Activated gamma-delta T cell treated with Interleukin-2 at 50 U/mL for 16 hours (primary cell): ENCODE measurements around the gene CUBN.
A peak's percentile ranks its signal among the peaks of the same experiment; 100 is the strongest.
"Not testable (repeated sequence)": the region's sequence is repeated elsewhere in the genome, so short reads cannot be mapped to it uniquely, and the experiment has no call there.

ENCODE experiments used
- DNase-seq: peaks from one replicate; pipeline ENCODE4 v3.0.0-alpha.2; 2020

CUBN gene

DNA sequence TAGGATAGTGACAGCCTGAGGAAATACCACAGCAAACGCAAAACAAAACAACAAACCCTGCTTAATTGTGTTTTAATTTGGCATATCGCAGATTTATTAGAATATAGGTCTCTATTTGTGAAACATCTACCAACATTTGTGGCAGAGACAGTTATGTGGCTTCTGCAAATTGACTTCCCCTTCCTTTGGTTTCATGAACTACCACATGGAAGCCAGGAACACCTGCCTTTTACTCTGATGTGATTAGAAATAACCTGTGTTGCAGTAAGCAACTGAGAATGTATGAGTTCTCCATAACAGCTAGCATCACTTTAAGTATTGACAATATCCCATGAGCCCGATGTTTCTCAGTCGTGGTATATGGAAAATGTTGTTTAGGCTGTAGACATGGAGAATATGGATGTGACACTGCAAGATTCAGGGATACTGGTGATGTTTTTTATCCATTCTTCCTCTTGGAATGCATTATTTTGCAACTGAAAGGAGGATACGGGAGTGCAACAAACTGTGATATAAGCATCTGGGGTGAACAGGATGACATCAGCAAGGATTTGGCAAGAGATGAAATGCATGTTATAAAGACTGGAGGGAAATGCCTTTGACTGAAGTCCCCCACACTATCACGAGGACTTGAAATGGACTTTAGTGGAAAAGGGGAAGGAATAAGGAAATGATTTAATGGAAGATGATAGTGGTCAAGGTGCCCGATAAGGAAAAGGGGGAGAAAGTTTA is 95.9 kb downstream of the CUBN start:
- no peak for DNase-seq

DNA sequence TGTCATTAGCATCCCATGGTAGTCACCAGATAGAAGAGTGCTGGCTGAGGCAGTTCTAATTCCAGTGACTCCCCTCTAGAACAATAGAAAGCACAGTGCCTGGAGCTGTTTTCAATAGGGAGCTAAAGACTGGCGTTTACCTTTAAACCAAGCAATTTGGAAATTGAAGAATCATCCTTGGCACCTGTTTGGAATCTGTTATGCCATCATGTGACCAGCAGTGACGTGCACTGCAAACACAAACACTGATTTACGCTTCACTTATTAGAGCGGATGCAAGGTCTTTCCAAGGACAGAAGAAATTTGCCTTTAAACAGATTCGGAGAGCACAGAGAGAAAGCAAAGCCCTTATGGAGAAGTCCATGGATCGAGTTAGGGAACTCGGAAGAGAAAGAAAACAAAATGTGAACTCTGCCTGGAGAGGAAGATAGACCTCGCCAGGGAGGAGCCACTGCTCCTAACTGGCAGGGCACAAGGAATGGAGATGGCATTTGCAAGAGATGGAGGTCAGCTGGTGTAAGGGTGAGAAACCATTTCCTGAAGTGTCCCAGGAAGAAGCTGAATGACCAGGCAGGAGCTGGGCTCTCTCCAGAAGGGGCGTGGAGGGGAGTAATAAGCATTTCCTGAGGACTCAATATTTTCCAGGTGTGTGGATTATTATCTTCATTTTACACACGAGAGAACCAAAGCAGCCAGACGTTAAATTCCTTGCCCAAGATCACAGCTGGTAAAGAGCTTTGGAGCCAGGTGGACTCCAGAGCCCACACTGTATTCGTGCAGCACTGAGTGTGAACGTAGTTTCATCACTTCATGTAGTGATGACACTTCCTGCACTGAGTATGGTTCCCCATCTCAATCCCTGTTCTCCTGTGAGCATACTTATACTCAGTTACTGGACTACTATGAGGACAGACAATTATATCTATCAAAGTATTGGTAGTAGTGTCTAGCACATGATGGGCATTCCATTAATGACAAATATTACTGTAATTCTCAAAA is 97.7 kb downstream of the CUBN start:
- no peak for DNase-seq

DNA sequence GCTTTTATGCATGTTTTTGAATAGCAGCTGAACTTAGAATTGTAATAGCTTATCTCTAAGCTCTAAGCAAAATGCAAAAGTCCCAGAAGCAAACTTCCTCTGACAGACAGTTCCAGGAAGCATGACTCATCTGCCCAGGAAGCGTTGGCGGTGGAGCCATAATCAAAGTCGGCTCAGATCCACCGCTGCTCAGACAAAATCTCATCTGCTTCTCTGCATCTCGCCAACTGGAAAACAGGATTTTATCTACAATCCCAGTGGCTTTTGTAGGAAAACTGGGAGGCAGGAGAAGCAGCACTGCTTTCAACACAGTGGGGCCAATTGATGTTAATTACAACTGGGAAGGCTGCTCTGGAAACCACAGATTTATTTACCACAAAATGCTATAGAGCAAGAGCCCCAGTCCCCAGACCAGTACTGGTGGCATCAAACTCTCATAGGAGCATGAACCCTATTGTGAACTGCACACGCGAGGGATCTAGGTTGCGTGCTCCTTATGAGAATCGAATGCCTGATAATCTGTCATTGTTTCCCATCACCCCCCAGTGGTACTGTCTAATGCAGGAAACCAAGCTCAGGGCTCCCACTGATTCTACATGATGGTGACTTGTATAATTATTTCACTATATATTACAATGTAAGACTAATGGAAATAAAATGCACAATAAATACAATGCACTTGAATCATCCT is 99.9 kb downstream of the CUBN start:
- peak; percentile 69 for DNase-seq

DNA sequence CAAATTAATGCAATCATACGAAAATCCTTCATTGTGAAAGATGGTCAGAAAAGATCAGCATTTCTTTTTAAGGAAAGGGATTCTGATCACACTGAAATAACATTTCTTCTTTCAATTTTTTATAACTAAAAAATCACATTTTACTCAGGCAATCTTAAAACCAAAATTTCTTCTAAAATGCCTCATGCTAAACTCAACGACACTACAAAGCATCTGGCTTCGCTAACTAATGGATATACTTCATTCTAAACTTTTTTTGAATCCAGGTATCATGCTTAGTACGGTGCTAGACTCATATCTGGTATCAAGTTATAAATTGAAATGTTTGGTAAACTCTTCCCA is 100.4 kb downstream of the CUBN start:
- DNase-seq = no peak

DNA sequence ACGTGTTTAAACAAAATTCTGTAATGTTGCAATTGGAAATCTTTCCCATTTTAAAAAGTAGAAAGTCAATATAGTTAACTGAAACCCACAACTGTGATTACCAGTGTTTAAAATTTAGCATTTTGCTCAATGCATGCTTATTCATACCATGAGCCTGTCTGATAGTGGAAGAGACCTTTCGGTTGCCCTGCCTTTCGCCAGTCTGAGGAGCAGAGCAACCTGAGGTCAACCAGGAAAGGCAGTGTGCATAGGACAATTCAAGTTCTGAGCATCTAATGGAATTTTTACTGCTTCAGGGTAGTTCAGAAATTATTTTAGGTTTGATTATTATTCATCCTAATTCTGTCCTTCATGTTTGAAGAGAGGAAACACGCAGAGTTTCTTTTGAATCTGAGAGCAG is 100.8 kb downstream of the CUBN start:
- no peak for DNase-seq

DNA sequence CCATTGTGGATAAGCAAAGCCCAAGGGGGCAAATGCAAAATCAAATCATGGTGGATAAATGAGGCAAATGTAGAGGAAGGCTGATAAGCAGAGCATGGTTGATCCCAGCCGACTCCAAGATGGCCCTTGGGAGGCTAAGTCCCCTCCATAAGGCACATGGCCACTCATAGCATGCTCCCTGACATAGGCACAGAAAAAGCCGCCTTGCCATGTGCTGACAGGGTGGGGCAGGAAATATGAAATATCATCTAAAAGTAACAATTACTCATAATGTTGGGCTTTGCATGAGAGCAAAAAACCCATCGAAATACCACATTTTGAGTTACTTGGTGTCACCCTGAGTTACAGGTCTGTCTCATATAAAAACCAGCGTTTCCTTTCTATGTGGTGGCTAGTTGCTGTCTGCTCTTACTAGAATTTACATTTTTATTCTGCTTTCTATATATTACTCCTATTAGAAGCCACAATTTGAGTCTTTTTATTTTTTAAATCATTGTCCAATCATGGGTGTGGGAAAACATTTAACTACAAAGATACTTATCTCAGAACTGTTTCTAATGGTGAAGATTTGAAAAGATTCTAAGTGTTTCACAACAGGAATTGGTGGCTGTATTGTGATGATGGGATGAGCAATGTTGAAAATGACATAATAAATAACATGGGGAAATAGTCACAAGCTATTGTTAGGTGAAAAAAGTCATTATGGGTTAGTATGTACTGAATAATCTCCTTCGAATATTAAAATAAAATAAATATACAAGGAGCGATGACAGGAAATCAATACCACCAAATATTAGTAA is 102.7 kb downstream of the CUBN start:
- DNase-seq = peak; percentile 58

DNA sequence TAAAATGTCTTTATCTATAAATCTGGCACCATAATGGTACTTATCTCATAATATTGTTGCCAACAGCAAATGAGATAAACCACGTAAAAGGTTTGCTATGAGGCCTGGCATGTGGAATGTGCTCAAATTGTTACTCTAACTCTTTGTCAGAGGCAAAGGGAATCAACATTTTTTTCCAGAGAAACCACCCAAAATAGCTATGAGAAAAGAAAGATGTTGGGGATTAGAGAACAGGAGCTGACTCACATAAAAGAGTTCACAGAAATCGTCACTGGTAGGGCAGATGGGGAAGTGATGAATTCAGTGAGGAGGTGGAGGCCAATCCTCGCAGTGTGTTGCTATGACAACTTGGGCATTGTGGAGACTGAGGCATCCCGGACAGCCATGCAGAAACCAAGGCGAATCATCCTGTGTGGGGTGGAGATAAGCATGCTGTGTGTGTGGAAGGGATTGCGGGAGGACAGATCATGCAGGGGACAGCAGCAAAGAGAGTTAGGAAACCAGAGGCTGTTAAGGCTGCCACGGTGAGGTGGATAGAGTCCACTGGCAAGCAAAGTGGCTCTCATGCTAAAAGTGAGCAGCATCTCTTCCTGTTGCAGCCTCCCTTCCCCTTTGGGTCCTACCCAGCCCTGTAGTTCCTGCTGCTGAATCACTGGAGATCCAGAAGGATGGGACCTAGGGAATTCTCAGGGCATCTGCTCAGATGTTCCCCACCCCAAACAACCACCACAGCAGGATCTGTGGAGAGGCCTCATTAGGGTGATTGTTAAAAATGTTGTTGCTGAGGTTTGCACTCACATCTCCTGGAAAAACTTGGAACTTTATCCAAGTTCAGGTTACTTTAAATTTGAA is 103.9 kb downstream of the CUBN start:
- peak; percentile 30 for DNase-seq

DNA sequence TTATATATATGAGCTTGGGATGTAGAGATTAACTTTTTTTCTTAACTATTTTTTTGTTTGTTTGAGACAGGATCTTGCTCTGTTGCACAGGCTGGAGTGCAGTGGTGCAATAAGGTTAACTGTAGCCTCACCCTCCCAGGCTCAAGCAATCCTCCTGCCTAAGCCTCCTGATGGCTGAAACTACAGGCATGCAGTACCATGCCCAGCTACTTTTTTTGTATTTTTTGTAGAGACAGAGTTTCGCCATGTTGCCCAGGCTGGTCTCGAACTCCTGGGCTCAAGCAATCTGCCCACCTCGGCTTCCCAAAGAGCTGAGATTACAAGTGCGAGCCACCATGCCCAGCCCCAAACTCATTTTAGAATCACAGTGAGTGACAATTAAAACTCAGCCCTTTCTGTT is 105.2 kb downstream of the CUBN start:
- DNase-seq = no peak

DNA sequence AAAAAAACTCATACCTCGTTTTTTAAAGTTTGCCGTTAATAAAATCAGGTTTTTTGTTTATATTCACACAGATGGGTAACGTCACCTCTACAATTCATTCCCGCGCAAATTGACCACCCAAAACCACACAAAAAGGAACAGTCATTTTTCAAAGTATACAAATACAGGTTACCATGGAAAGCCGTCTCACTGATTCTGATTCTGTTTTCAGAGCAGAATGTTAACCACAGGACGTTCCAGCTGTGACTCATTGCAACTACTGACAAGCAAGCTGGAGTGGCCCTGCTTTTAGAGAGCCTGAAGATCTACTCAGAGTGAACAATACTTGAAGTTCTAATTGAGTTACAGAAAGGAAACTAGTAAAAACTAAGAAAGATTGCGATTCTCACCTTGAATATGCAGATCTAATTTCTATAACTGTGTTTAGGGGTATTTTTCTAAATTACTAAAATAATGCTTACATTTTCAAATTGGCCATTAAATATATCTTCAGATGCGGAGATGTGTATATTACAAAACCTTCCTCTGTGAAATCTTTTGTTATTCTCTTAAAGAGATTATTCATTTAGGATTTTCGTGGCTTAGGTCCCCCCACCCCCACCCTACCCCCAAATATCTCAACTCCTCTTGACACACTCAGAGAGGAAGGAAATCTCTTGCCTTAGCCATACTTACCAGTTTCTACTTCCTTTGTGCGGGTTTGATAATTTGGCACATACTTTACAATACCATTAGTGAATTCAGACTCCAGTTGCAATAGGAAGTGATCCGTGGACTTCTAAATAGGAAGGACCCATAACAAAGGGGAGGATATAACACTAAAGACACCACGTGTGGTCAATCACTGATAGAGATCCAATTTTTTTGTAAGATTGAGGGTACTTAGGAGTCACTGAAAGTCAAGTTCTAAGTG is 106.0 kb downstream of the CUBN start:
- DNase-seq = peak; percentile 75

DNA sequence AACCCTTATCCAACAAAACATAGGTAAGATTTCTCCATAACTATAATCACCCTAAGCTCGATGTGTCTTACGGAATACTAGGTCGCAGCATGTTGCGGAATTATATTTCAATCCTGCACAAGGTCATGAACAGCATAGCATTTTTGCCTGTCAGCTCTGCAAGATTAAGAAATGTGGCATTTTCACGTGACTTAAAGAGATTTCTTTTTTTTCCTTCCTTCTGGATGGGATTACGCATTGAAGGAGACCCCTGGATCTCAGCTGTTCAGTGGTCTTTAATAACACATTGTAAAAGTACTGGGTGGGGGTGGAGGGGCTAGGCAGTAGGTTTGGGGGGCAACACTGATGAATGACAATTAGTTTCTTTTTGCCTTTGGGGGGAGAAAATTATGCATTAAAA is 106.7 kb downstream of the CUBN start:
- no peak for DNase-seq

DNA sequence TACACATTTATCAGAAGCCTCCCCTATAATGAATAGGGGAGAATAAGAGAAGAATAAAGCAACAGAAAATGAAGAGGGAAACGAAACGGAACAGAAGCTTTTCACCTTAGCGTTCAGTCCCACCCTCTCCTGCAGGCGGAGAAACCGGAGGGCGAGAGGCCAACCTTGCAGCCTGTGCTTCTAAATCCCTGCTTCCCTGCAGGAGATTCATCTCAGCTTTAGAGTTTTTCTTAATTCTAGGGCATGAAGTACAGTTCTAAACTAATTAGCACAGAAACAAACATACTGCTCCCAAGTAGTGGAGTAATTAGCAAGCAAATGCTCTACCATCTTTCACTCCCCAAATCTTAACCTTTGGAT is 107.2 kb downstream of the CUBN start:
- no peak for DNase-seq

DNA sequence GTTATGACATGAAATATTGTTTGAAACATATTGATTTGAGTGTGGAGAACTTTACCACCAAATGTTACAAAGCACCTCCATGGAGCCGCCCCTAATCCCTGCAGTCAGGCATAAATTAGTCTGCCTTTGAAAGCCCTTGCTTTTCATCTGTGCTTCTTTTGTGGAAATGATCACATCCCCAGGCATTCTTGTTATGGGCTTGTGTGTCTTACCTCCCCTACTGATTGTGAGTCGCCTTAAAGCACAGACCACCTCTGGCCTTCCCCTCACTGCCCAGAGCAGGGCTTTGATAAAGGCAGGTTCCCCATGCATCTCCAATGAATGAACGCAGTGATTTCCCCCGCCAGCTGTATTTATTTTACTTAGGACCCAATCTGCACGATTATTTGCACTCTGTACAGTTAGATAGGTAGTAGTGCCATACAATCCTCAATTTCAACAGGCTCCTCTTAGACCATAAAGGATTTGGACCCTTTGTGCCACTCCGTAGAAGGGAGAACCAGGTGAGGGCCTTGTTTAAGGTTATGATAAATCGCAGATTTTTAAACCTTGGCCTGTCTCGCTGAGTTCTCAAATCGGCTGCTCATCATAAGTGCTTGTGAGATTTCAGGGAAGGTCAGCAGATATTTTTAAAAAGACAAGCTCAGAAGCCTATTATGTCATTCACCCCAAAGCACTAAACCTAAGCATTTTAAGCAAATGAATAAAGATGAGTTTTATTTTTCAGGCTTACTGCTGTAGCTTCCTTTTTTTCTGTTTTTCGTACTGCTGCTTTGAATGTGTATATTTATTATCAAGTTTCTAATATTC is 107.8 kb downstream of the CUBN start:
- DNase-seq = no peak

DNA sequence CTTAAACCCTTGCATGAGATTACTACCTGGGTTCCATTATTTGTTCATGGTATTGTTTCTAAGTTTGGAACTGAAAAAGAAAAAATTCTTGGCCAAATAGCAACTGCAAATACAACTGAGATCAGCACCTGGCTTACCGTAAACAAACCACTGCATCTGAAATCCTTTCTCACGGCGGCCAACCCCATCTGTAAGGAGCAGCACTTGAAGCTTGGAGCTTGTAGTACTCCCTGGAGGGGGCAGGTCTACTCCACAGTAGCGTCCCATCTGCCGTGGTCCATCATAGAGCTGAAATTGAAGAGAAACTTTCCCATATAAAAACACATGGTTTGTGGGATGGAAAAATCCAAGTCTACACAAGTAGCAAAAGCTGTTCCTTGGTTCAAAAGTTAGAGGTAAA is 109.9 kb downstream of the CUBN start:
- no peak for DNase-seq

DNA sequence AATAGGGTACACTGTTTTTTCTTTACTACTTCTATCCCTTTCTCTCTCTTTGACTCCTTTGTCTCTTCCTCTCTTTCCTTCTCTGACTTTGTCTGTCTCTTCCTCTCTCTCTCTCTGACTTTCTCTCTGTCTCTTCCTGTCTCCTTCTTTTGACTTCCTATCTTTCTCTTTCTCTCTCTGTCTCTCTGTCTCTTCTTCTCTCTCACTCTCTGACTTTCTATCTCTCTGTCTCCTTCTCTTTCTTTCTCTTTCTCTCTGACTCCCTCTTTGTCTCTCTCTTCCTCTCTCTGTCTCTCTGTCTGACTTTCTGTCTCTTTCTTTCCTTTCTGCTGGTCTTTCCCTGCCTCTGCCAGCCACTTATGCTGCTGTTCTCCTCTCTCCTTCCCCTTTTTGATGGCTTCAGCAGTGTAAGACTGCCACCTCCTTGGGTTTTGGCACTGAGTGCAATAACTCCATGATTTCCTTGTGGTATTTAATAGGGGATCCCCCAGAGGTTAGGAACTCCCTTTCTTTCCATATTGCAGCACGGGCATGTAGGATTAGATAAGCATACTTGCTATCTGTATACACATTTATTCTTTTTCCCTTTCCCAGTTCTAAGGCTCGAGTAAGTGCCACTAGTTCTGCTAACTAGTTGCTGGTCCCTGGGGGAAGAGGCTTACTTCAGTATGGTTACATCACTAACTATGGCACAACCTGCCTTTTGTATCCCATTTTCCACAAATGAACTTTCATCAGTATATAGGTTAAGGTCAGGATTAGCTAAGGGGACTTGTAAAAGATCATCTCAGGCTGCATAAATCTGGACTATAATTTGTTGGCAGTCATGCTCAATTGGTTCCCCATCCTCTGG is 116.3 kb downstream of the CUBN start:
- DNase-seq = not testable (repeated sequence)

DNA sequence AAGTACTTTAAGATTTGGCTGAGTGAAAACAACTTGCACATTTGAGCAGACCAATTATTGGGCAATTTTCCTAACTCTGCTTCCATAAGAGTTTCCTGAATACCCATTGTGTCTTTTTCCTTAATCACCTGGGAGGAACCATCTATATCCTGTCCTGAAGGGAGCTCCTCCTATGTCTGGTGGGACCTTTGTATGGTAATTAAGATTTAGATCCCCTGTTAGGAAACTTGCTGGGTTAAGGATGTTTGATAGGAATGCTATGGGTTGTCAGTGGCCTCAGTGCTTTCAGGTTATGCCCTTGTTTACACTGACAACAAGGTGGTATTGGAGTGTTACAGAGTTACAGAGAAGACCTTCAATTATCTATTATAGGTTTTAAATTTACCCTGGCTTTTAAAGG is 116.9 kb downstream of the CUBN start:
- not testable (repeated sequence) for DNase-seq

DNA sequence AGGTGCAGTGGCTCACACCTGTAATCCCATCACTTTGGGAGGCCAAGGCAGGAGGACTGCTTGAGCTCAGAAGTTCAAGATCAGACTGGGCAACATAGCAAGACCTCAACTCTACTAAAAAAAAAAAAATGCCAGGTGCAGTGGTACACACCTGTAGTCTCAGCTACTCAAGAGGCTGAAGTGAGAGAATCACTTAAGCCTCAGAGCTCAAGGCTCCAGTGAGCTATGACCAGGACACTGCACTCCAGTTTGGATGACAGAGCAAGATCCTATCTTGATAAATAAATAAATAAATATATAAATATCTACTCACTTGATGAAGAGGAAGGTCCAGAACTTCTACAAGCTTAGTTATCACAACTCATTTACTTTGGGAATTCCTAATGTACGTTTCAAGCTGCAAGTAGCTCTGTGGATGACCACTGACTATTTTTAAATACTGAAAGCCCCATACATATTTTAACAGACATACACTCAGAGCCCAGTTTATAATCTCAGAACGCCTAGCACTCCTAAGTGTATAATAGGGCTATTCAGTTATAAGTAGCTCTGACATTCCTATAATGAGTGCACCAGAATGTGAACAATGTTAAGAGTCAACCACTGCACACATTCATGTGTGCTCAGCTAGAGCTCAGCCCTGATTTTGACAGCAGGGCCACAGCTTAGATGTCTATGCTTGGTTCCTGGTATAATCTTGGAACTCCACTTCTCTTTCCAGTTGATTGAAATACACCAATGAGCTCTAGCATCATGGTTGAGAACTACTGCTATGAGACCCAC is 119.1 kb downstream of the CUBN start:
- DNase-seq = no peak

DNA sequence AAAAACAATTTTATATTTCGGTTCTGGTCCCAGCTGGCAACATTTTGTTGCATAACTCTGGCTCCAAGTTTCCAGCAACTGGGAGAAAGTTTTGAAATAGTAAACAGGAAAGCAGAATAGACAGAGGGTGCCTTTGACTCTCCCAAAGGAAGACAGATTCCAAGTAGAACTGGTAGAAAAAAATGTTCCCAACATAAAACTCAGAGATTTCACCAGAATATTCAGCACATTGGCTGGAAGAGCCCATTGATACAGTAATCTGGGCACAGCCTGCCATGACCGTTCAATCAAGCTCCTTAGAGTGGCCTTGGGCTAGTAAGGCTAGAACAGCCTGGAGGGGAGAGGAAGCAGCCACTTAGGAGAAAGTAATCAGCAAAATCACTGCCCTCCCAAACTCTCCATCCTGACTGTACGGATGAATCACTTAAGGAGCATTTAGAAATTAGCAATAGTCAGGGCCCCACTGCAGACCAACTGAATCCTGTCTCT is 120.4 kb downstream of the CUBN start:
- no peak for DNase-seq

DNA sequence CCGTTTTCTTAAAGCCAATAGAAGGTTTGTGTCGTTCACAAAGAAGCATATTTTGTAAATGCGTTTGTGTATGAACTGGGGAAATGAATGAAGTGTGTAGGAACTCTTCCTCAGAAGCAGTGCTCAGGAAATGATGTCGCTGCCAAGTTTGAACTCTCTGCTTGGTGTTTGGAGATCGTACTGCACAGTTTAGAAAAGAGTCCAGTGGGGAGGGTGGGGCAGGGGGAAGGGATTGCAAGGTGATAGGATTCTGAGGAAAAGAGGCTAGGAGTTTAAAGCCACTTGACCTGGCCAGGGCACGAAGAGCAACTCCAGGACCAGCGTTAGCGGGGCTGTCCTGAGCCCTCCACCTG is 122.2 kb downstream of the CUBN start:
- DNase-seq = no peak
